Measurements from ENCODE around the gene NUBP2. TPM values are rescaled to one million over a fixed set of nuclear protein-coding genes. Genes with fewer than 3 reads are reported as not detected.

NUBP2 gene
- total RNA-seq, 1 donor from 2014 or later = 66.6 TPM

GRCh38 chr16:1784977-1785845, 2.5 kb downstream of the NUBP2 start:
- Mint-ChIP-seq H3K36me3 (peaks cover 3% of the 10 kb centered on the region), H3K9me3 (no peaks in the 10 kb centered on the region), H3K4me3 (peak overlapping the region; percentile 81), H3K4me1 (ENCODE audit: unreplicated experiment) (peaks cover 14% of the 10 kb centered on the region), H3K27me3 (no peaks in the 10 kb centered on the region), H3K27ac (no peak overlapping the region)
- no peak for TF ChIP-seq CTCF (conservative IDR thresholded peaks at IDR 0.05)
- no peak for DNase-seq (ENCODE audit: extremely low spot score, unreplicated experiment)

GRCh38 chr16:1785846-1786170, 3.0 kb downstream of the NUBP2 start:
- H3K4me3 Mint-ChIP-seq = peak overlapping the region; percentile 45
- peaks cover 14% of the 10 kb centered on the region for H3K4me1 Mint-ChIP-seq (ENCODE audit: unreplicated experiment)
- peaks cover 3% of the 10 kb centered on the region for H3K36me3 Mint-ChIP-seq
- DNase-seq (ENCODE audit: extremely low spot score, unreplicated experiment) = no peak
- H3K27me3 Mint-ChIP-seq = no peaks in the 10 kb centered on the region
- no peak for TF ChIP-seq CTCF (conservative IDR thresholded peaks at IDR 0.05)
- H3K27ac Mint-ChIP-seq = no peak overlapping the region
- H3K9me3 Mint-ChIP-seq = no peaks in the 10 kb centered on the region

GRCh38 chr16:1786242-1787055, 3.7 kb downstream of the NUBP2 start:
- no peak for DNase-seq (ENCODE audit: extremely low spot score, unreplicated experiment)
- Mint-ChIP-seq H3K4me1 (ENCODE audit: unreplicated experiment) (peaks cover 9% of the 10 kb centered on the region), H3K4me3 (no peak overlapping the region), H3K9me3 (no peaks in the 10 kb centered on the region), H3K27me3 (no peaks in the 10 kb centered on the region), H3K27ac (no peak overlapping the region), H3K36me3 (peaks cover 3% of the 10 kb centered on the region)
- no peak for TF ChIP-seq CTCF (conservative IDR thresholded peaks at IDR 0.05)

GRCh38 chr16:1787056-1787321, 4.2 kb downstream of the NUBP2 start:
- TF ChIP-seq CTCF (conservative IDR thresholded peaks at IDR 0.05) = no peak
- H3K4me1 Mint-ChIP-seq (ENCODE audit: unreplicated experiment) = peaks cover 4% of the 10 kb centered on the region
- no peaks in the 10 kb centered on the region for H3K27me3 Mint-ChIP-seq
- H3K36me3 Mint-ChIP-seq = peaks cover 3% of the 10 kb centered on the region
- no peak overlapping the region for H3K4me3 Mint-ChIP-seq
- no peak for DNase-seq (ENCODE audit: extremely low spot score, unreplicated experiment)
- no peak overlapping the region for H3K27ac Mint-ChIP-seq
- H3K9me3 Mint-ChIP-seq = no peaks in the 10 kb centered on the region

- no peaks in the 10 kb centered on the region for H3K27me3 Mint-ChIP-seq
- DNase-seq (ENCODE audit: extremely low spot score, unreplicated experiment) = no peak
- H3K36me3 Mint-ChIP-seq = peaks cover 3% of the 10 kb centered on the region
- no peak overlapping the region for H3K27ac Mint-ChIP-seq
- H3K4me3 Mint-ChIP-seq = no peak overlapping the region
- peaks cover 4% of the 10 kb centered on the region for H3K4me1 Mint-ChIP-seq (ENCODE audit: unreplicated experiment)
- no peak for TF ChIP-seq CTCF (conservative IDR thresholded peaks at IDR 0.05)
- H3K9me3 Mint-ChIP-seq = no peaks in the 10 kb centered on the region
Measured at GRCh38 chr16:1787322-1788094, 4.7 kb downstream of the NUBP2 start.
